GM18508 (cell line): ENCODE data around the gene LRP4.

Experiments
- ATAC-seq: cut with Tn5 transposase; IDR thresholded peaks from one replicate; pipeline ENCODE4 v1.9.1; 2021; ENCODE audit warnings: moderate number of reproducible peaks; ENCODE audit not compliant: insufficient read depth, unreplicated experiment

Gene LRP4

GRCh38 chr11:46896719-46897406 is 21.5 kb downstream of the LRP4 start:
- no peak for ATAC-seq

GRCh38 chr11:46895821-46896220 is 22.5 kb downstream of the LRP4 start:
- ATAC-seq = no peak

GRCh38 chr11:46894961-46895360 is 23.4 kb downstream of the LRP4 start:
- ATAC-seq = no peak

GRCh38 chr11:46894506-46894905 is 23.8 kb downstream of the LRP4 start:
- ATAC-seq = no peak

GRCh38 chr11:46892838-46893237 is 25.5 kb downstream of the LRP4 start:
- ATAC-seq = no peak

- ATAC-seq = no peak
Measured at GRCh38 chr11:46892109-46892508, 26.2 kb downstream of the LRP4 start.

GRCh38 chr11:46890665-46891064 is 27.7 kb downstream of the LRP4 start:
- no peak for ATAC-seq

- ATAC-seq = no peak
Measured at GRCh38 chr11:46889689-46890475, 28.5 kb downstream of the LRP4 start.

- ATAC-seq = no peak
Measured at GRCh38 chr11:46889251-46889650, 29.1 kb downstream of the LRP4 start.

- ATAC-seq = no peak
Measured at GRCh38 chr11:46888636-46889035, 29.7 kb downstream of the LRP4 start.

- no peak for ATAC-seq
Measured at GRCh38 chr11:46886211-46886610, 32.1 kb downstream of the LRP4 start.

GRCh38 chr11:46879056-46879585 is 39.2 kb downstream of the LRP4 start:
- ATAC-seq = no peak

- no peak for ATAC-seq
Measured at GRCh38 chr11:46877580-46877979, 40.8 kb downstream of the LRP4 start.

GRCh38 chr11:46876471-46876870 is 41.9 kb downstream of the LRP4 start:
- ATAC-seq = no peak

- no peak for ATAC-seq
Measured at GRCh38 chr11:46874586-46874985, 43.8 kb downstream of the LRP4 start.

- ATAC-seq = no peak
Measured at GRCh38 chr11:46868912-46869311, 49.4 kb downstream of the LRP4 start.

- no peak for ATAC-seq
Measured at GRCh38 chr11:46865340-46865739, 53.0 kb downstream of the LRP4 start.

GRCh38 chr11:46860218-46860617 is 58.1 kb downstream of the LRP4 start:
- no peak for ATAC-seq

GRCh38 chr11:46858920-46859546 is 59.3 kb downstream of the LRP4 start:
- no peak for ATAC-seq

GRCh38 chr11:46857666-46858065 is 60.7 kb downstream of the LRP4 start:
- ATAC-seq = no peak
